IMR-90 (cell line): ENCODE data around the gene ARHGAP15. TPM values are rescaled to one million over a fixed set of nuclear protein-coding genes. Genes with fewer than 3 reads are reported as not detected.

Source experiments
- ATAC-seq: fragments of 200-7000 bp; cut with Tn5 transposase; 2 replicates; pipeline ENCODE4 v1.9.1; 2020; ENCODE audit warnings: low read depth, mild to moderate bottlenecking, moderate library complexity
- BruUV-seq: library from RNA; stranded (reverse); fragments of 400-500 nt; replicated peaks from 2 replicates; lab custom pipeline; 2021; lab: Mats Ljungman, UMichigan
- CTCF ChIA-PET: fragments of 300-600 bp; formaldehyde crosslinking; extraction: SDS; loops from one replicate; lab custom pipeline; 2021; ENCODE audit warnings: antibody characterized with exemption; lab: Yijun Ruan, JAX
- POLR2A ChIA-PET: fragments of 300-600 bp; sonication (Branson Sonifier 250); formaldehyde crosslinking; loops from one replicate; lab custom pipeline; 2022; ENCODE audit warnings: antibody characterized with exemption; ENCODE audit not compliant: unreplicated experiment; lab: Charles Lee
- DNase-seq: peaks from one replicate; pipeline ENCODE4 v3.0.0; 2013
- H2AFZ ChIP-seq: replicated peaks from 2 replicates; pipeline ENCODE3; 2013; ENCODE audit warnings: low read length, mild to moderate bottlenecking; ENCODE audit not compliant: poor library complexity
- H2AK5ac ChIP-seq: 2 replicates; pipeline ENCODE4 v1.6.1; 2013; ENCODE audit warnings: low read depth, low read length, inconsistent platforms
- H2AK9ac ChIP-seq: replicated peaks from 2 replicates; pipeline ENCODE3; 2013; ENCODE audit warnings: mild to moderate bottlenecking, low read depth, low read length, moderate library complexity; ENCODE audit not compliant: poor library complexity
- H2BK120ac ChIP-seq: 2 replicates; pipeline ENCODE4 v1.6.1; 2013; ENCODE audit warnings: low read depth, low read length, inconsistent platforms
- H2BK15ac ChIP-seq: 3 replicates; pipeline ENCODE4 v1.6.1; 2013; ENCODE audit warnings: low read depth, low read length, inconsistent platforms
- H2BK20ac ChIP-seq: 2 replicates; pipeline ENCODE4 v1.6.1; 2013; ENCODE audit warnings: low read depth, mild to moderate bottlenecking, inconsistent platforms, low read length, moderate library complexity
- H2BK5ac ChIP-seq: 2 replicates; pipeline ENCODE4 v1.6.1; 2013; ENCODE audit warnings: mild to moderate bottlenecking, low read depth, low read length, inconsistent platforms; ENCODE audit not compliant: poor library complexity, severe bottlenecking
- H3K14ac ChIP-seq: replicated peaks from 2 replicates; pipeline ENCODE4 v1.6.1; 2013; ENCODE audit warnings: low read depth, low read length, inconsistent platforms
- H3K18ac ChIP-seq: 2 replicates; pipeline ENCODE4 v1.6.1; 2013; ENCODE audit warnings: low read depth, low read length, control low read depth
- H3K23ac ChIP-seq: 2 replicates; pipeline ENCODE4 v1.6.1; 2013; ENCODE audit warnings: low read depth, low read length, inconsistent platforms
- H3K27ac ChIP-seq: 2 replicates; pipeline ENCODE4 v1.5.1; 2013; ENCODE audit warnings: mild to moderate bottlenecking, control low read depth, low read length; ENCODE audit not compliant: insufficient read depth
- H3K27me3 ChIP-seq: 2 replicates; pipeline ENCODE4 v1.6.1; 2013; ENCODE audit warnings: low read length; ENCODE audit not compliant: control insufficient read depth, insufficient read depth
- H3K36me3 ChIP-seq: 2 replicates; pipeline ENCODE4 v1.6.1; 2013; ENCODE audit warnings: low read length, mixed read lengths; ENCODE audit not compliant: control insufficient read depth, insufficient read depth
- H3K4ac ChIP-seq: 2 replicates; pipeline ENCODE4 v1.6.1; 2013; ENCODE audit warnings: low read depth, low read length, inconsistent platforms
- H3K4me1 ChIP-seq: 2 replicates; pipeline ENCODE4 v1.6.1; 2013; ENCODE audit warnings: low read length, mixed read lengths; ENCODE audit not compliant: control insufficient read depth, insufficient read depth
- H3K4me2 ChIP-seq: 2 replicates; pipeline ENCODE4 v1.6.1; 2013; ENCODE audit warnings: low read depth, mild to moderate bottlenecking, control low read depth, low read length, moderate library complexity
- H3K4me3 ChIP-seq: 2 replicates; pipeline ENCODE4 v1.5.1; 2013; ENCODE audit warnings: low read depth, mild to moderate bottlenecking, control low read depth, low read length, moderate library complexity; ENCODE audit not compliant: insufficient read depth
- H3K56ac ChIP-seq: 2 replicates; pipeline ENCODE4 v1.6.1; 2013; ENCODE audit warnings: low read length, inconsistent platforms; ENCODE audit not compliant: insufficient read depth; ENCODE audit errors: extremely low read depth
- H3K79me1 ChIP-seq, 2 experiments: 2 replicates each; pipeline ENCODE4 v1.6.1; 2013; ENCODE audit warnings: low read length in 2 of 2, inconsistent platforms in 1 of 2, low read depth in 1 of 2
- H3K9ac ChIP-seq: 2 replicates; pipeline ENCODE4 v1.6.1; 2013; ENCODE audit warnings: low read depth, low read length, control low read depth
- H3K9me1 ChIP-seq: 2 replicates; pipeline ENCODE4 v1.6.1; 2013; ENCODE audit warnings: low read length, inconsistent platforms; ENCODE audit not compliant: insufficient read depth
- H3K9me3 ChIP-seq: 2 replicates; pipeline ENCODE4 v1.6.1; 2013; ENCODE audit warnings: low read length; ENCODE audit not compliant: control insufficient read depth, insufficient read depth
- H4K20me1 ChIP-seq: 2 replicates; pipeline ENCODE4 v1.6.1; 2013; ENCODE audit warnings: low read length, inconsistent platforms; ENCODE audit not compliant: insufficient read depth
- H4K5ac ChIP-seq: 2 replicates; pipeline ENCODE4 v1.6.1; 2013; ENCODE audit warnings: mild to moderate bottlenecking, low read depth, low read length, control low read depth
- H4K8ac ChIP-seq, 2 experiments: 2 replicates each; pipeline ENCODE4 v1.6.1; 2013; ENCODE audit warnings: low read depth in 2 of 2, low read length in 2 of 2, control low read depth in 1 of 2, inconsistent platforms in 1 of 2
- H4K91ac ChIP-seq: 2 replicates; pipeline ENCODE4 v1.6.1; 2013; ENCODE audit warnings: low read depth, low read length, inconsistent platforms; ENCODE audit not compliant: insufficient read depth
- CEBPB ChIP-seq: IDR thresholded peaks from 2 replicates; pipeline ENCODE4 v1.6.1; 2012; ENCODE audit warnings: low read depth, low read length, improper control_type of control experiment
- USF2 ChIP-seq: fragments of 150-350 bp; IDR thresholded peaks from 2 replicates; pipeline ENCODE4 v1.6.1; 2017; ENCODE audit warnings: mild to moderate bottlenecking, antibody characterized with exemption, low read length, low read depth
- dilution Hi-C: fragments of 300-500 bp; cut with HindIII; formaldehyde crosslinking; loops from one replicate; pipeline ENCODE4 v1.14.3; 2018; ENCODE audit warnings: low sequenced_read_pairs; ENCODE audit not compliant: unreplicated experiment
- in situ Hi-C: fragments of 300-500 bp; cut with MboI; formaldehyde crosslinking; loops from 3 replicates; pipeline ENCODE4 v1.14.3; 2019; ENCODE audit warnings: low sequenced_read_pairs, inconsistent platforms, mixed read lengths
- intact Hi-C: fragments of 100-400 bp; cut with micrococcal nuclease; formaldehyde crosslinking; loops from 2 replicates; pipeline ENCODE4 v1.10.0; 2022
- polyA plus RNA-seq, 3 experiments: library from polyadenylated mRNA; depleted of rRNA; stranded (reverse); fragments of >200 nt; gene quantifications; 2 replicates each; pipeline ENCODE4 v1.2.3, GENCODE V29; 2012; ENCODE audit warnings: low replicate concordance in 1 of 3
- total RNA-seq: library from RNA; depleted of rRNA; stranded (reverse); fragments of >200 nt; gene quantifications from 2 replicates; pipeline ENCODE4 v1.2.3, GENCODE V29; 2012

ARHGAP15 gene
- total and polyA plus RNA-seq, 2 of the 4 experiments (the other 2 are of a cell fraction) = not detected

GRCh38 chr2:143300536-143300935 lies 171.3 kb downstream of the ARHGAP15 start:
- no peak for TF ChIP-seq USF2
- TF ChIP-seq CEBPB = no peak
- peaks cover 2% of the 10 kb centered on the region; the same call in 1 of the 2 replicates for H3K4me1 ChIP-seq
- CTCF ChIA-PET = interaction anchor here (0.7 to 1.7 kb wide), 2 partner anchors 17 to 497 kb away, joined by 3 read pairs; no protein-coding TSS in a partner anchor
- H3K27ac ChIP-seq = no peak overlapping the region
- no TSS peak for BruUV-seq
- no peak overlapping the region; the same call in 1 of the 2 replicates for H3K14ac ChIP-seq
- no peak overlapping the region for H2AK5ac ChIP-seq
- no peak overlapping the region for H4K91ac ChIP-seq
- POLR2A ChIA-PET = no interaction called here
- H3K23ac ChIP-seq = no peak overlapping the region
- peak; percentile 70 for DNase-seq
- no peak overlapping the region for H2AK9ac ChIP-seq
- no peak overlapping the region for H3K18ac ChIP-seq
- H2BK20ac ChIP-seq = peak overlapping the region; percentile 57
- no peak overlapping the region for H3K4me3 ChIP-seq
- H3K56ac ChIP-seq = peak overlapping the region; percentile 62; the same call in 1 of the 2 replicates
- no peaks in the 10 kb centered on the region for H3K79me1 ChIP-seq
- ATAC-seq = peak; percentile 94
- in situ Hi-C loops = no loop called here
- no peaks in the 10 kb centered on the region for H3K9me3 ChIP-seq
- no peaks in the 10 kb centered on the region for H3K36me3 ChIP-seq
- H3K4ac ChIP-seq = peak overlapping the region; percentile 72
- no peak overlapping the region for H2BK5ac ChIP-seq
- no peak overlapping the region for H3K4me2 ChIP-seq
- H4K20me1 ChIP-seq = no peaks in the 10 kb centered on the region
- H2BK120ac ChIP-seq = peak overlapping the region; percentile 64; the same call in 1 of the 2 replicates
- no peaks in the 10 kb centered on the region for H3K27me3 ChIP-seq
- H3K9me1 ChIP-seq = peaks cover 2% of the 10 kb centered on the region; the same call in 1 of the 2 replicates
- peak overlapping the region; percentile 84 for H2AFZ ChIP-seq
- dilution Hi-C loops = no loop called here
- peak overlapping the region in 1 of 2 experiments; percentile 71; a peak in 1 of 4 replicates for H4K8ac ChIP-seq
- H3K9ac ChIP-seq = no peak overlapping the region
- H2BK15ac ChIP-seq = peak overlapping the region; percentile 18; the same call in 1 of the 3 replicates
- no peak overlapping the region for H4K5ac ChIP-seq
- intact Hi-C loops = no loop called here
